Measurements from ENCODE around the gene SSBP3. TPM values are rescaled to one million over a fixed set of nuclear protein-coding genes. Genes with fewer than 3 reads are reported as not detected.

Gene SSBP3
- total and polyA plus RNA-seq, 2 of the 13 experiments (the other 11 are each of a cell fraction or from before 2014, with no cell fraction given): 8.5 to 17.6 TPM

- TF ChIP-seq, protein P1, sequence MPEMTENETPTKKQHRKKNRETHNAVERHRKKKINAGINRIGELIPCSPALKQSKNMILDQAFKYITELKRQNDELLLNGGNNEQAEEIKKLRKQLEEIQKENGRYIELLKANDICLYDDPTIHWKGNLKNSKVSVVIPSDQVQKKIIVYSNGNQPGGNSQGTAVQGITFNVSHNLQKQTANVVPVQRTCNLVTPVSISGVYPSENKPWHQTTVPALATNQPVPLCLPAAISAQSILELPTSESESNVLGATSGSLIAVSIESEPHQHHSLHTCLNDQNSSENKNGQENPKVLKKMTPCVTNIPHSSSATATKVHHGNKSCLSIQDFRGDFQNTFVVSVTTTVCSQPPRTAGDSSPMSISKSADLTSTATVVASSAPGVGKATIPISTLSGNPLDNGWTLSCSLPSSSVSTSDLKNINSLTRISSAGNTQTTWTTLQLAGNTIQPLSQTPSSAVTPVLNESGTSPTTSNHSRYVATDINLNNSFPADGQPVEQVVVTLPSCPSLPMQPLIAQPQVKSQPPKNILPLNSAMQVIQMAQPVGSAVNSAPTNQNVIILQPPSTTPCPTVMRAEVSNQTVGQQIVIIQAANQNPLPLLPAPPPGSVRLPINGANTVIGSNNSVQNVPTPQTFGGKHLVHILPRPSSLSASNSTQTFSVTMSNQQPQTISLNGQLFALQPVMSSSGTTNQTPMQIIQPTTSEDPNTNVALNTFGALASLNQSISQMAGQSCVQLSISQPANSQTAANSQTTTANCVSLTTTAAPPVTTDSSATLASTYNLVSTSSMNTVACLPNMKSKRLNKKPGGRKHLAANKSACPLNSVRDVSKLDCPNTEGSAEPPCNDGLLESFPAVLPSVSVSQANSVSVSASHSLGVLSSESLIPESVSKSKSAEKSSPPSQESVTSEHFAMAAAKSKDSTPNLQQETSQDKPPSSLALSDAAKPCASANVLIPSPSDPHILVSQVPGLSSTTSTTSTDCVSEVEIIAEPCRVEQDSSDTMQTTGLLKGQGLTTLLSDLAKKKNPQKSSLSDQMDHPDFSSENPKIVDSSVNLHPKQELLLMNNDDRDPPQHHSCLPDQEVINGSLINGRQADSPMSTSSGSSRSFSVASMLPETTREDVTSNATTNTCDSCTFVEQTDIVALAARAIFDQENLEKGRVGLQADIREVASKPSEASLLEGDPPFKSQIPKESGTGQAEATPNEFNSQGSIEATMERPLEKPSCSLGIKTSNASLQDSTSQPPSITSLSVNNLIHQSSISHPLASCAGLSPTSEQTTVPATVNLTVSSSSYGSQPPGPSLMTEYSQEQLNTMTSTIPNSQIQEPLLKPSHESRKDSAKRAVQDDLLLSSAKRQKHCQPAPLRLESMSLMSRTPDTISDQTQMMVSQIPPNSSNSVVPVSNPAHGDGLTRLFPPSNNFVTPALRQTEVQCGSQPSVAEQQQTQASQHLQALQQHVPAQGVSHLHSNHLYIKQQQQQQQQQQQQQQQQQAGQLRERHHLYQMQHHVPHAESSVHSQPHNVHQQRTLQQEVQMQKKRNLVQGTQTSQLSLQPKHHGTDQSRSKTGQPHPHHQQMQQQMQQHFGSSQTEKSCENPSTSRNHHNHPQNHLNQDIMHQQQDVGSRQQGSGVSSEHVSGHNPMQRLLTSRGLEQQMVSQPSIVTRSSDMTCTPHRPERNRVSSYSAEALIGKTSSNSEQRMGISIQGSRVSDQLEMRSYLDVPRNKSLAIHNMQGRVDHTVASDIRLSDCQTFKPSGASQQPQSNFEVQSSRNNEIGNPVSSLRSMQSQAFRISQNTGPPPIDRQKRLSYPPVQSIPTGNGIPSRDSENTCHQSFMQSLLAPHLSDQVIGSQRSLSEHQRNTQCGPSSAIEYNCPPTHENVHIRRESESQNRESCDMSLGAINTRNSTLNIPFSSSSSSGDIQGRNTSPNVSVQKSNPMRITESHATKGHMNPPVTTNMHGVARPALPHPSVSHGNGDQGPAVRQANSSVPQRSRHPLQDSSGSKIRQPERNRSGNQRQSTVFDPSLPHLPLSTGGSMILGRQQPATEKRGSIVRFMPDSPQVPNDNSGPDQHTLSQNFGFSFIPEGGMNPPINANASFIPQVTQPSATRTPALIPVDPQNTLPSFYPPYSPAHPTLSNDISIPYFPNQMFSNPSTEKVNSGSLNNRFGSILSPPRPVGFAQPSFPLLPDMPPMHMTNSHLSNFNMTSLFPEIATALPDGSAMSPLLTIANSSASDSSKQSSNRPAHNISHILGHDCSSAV (CRISPR knock-in tag; IDR thresholded peaks at IDR 0.05; ENCODE audit: borderline replicate concordance): no peak
- TF ChIP-seq ZSCAN29 (CRISPR knock-in tag; conservative IDR thresholded peaks at IDR 0.05): no peak
- TF ChIP-seq, protein P2, sequence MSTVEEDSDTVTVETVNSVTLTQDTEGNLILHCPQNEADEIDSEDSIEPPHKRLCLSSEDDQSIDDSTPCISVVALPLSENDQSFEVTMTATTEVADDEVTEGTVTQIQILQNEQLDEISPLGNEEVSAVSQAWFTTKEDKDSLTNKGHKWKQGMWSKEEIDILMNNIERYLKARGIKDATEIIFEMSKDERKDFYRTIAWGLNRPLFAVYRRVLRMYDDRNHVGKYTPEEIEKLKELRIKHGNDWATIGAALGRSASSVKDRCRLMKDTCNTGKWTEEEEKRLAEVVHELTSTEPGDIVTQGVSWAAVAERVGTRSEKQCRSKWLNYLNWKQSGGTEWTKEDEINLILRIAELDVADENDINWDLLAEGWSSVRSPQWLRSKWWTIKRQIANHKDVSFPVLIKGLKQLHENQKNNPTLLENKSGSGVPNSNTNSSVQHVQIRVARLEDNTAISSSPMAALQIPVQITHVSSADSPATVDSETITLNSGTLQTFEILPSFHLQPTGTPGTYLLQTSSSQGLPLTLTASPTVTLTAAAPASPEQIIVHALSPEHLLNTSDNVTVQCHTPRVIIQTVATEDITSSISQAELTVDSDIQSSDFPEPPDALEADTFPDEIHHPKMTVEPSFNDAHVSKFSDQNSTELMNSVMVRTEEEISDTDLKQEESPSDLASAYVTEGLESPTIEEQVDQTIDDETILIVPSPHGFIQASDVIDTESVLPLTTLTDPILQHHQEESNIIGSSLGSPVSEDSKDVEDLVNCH (CRISPR knock-in tag; IDR thresholded peaks at IDR 0.05): no peak
- TF ChIP-seq CHD2 (IDR thresholded peaks at IDR 0.05; ENCODE audit: low read depth, low read length): no peak
- no peak for TF ChIP-seq ZNF382 (CRISPR knock-in tag; IDR thresholded peaks at IDR 0.05; ENCODE audit: borderline replicate concordance)
- no peak for TF ChIP-seq RBFOX2 (IDR thresholded peaks at IDR 0.05; ENCODE audit: low read depth, low read length)
Observed at GRCh38 chr1:54297596-54298283, 108.5 kb downstream of the SSBP3 start (continued).
